Measurements from ENCODE around the gene CCDC116.

DNA sequence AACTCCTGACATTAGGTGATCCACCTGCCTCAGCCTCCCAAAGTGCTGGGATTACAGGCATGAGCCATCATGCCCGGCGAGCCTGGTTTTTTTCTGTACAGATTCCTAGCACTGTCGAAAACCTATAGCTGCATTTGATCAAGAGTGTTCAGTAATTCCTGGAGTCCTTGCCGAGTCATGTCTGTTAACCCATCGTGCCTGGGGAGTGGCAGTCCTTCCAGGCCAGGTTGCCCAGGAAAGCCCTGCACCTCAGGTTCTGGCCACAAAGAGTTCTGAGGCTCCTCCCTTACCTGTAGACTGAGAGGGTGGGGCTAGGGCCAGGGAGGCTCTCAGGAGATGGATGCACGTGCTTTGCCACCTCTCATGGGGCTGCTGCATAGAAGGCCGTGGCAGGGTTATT lies 19.7 kb upstream of the CCDC116 start:
- TF ChIP-seq, protein P1, sequence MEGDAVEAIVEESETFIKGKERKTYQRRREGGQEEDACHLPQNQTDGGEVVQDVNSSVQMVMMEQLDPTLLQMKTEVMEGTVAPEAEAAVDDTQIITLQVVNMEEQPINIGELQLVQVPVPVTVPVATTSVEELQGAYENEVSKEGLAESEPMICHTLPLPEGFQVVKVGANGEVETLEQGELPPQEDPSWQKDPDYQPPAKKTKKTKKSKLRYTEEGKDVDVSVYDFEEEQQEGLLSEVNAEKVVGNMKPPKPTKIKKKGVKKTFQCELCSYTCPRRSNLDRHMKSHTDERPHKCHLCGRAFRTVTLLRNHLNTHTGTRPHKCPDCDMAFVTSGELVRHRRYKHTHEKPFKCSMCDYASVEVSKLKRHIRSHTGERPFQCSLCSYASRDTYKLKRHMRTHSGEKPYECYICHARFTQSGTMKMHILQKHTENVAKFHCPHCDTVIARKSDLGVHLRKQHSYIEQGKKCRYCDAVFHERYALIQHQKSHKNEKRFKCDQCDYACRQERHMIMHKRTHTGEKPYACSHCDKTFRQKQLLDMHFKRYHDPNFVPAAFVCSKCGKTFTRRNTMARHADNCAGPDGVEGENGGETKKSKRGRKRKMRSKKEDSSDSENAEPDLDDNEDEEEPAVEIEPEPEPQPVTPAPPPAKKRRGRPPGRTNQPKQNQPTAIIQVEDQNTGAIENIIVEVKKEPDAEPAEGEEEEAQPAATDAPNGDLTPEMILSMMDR (IDR thresholded peaks at IDR 0.05; ENCODE audit: low read depth, low read length), result no peak
- no peak for TF ChIP-seq EZH2phosphoT487 (IDR thresholded peaks at IDR 0.05; ENCODE audit: low read depth)
